Peyer's patch (tissue), 4 donors: Measurements from ENCODE around the gene MYH11.

ENCODE experiments used
- CTCF ChIP-seq, 6 experiments: fragments of 450-650 bp in 4 of 6; fragments of 200-600 bp in 2 of 6; sonication (generic) in 1 of 6; IDR thresholded peaks; one replicate each; pipeline ENCODE4 v1.5.1; 2017 to 2019; ENCODE audit warnings: antibody characterized with exemption in 6 of 6, mild to moderate bottlenecking in 3 of 6, moderate library complexity in 1 of 6
- POLR2A ChIP-seq, 2 donors: fragments of 450-650 bp; IDR thresholded peaks; one replicate each; pipeline ENCODE4 v1.5.1; 2017; ENCODE audit warnings: antibody characterized with exemption in 2 of 2, mild to moderate bottlenecking in 2 of 2, moderate library complexity in 2 of 2

GRCh38 chr16:15715221-15715620, 141.6 kb downstream of the MYH11 start:
- TF ChIP-seq CTCF (IDR thresholded peaks at IDR 0.05) (no peak), POLR2A (IDR thresholded peaks at IDR 0.05) (no peak)
